Hepatocyte (in vitro differentiated cells): ENCODE data around the gene TRPC3. TPM values are rescaled to one million over a fixed set of nuclear protein-coding genes. Genes with fewer than 3 reads are reported as not detected.

ENCODE experiments used
- DNase-seq: peaks from one replicate; pipeline ENCODE4 v3.0.0-alpha.2; 2016; ENCODE audit warnings: low spot score
- H2AFZ ChIP-seq: fragments of 200-600 bp; sonication (generic); 2 replicates; pipeline ENCODE4 v1.6.0; 2016; ENCODE audit warnings: antibody characterized with exemption, mild to moderate bottlenecking
- H3K27ac ChIP-seq: fragments of 200-600 bp; sonication (generic); 2 replicates; pipeline ENCODE4 v1.5.1; 2016; ENCODE audit warnings: mild to moderate bottlenecking
- H3K27me3 ChIP-seq: fragments of 200-600 bp; sonication (generic); 2 replicates; pipeline ENCODE4 v1.6.1; 2016
- H3K36me3 ChIP-seq: fragments of 200-600 bp; sonication (generic); replicated peaks from 2 replicates; pipeline ENCODE4 v1.5.1; 2016; ENCODE audit warnings: low read depth; ENCODE audit not compliant: insufficient read depth
- H3K4me1 ChIP-seq: fragments of 200-600 bp; sonication (generic); 2 replicates; pipeline ENCODE4 v1.5.1; 2016; ENCODE audit warnings: mild to moderate bottlenecking, moderate library complexity; ENCODE audit not compliant: insufficient read depth
- H3K4me2 ChIP-seq: fragments of 200-600 bp; sonication (generic); 2 replicates; pipeline ENCODE4 v1.6.0; 2016
- H3K4me3 ChIP-seq: fragments of 200-600 bp; sonication (generic); 2 replicates; pipeline ENCODE4 v1.5.1; 2016; ENCODE audit warnings: mild to moderate bottlenecking
- H3K79me2 ChIP-seq: fragments of 200-600 bp; sonication (generic); 2 replicates; pipeline ENCODE4 v1.6.0; 2017; ENCODE audit warnings: mild to moderate bottlenecking
- H3K9me2 ChIP-seq: fragments of 200-600 bp; sonication (generic); replicated peaks from 2 replicates; pipeline ENCODE4 v1.6.0; 2017; ENCODE audit warnings: mild to moderate bottlenecking; ENCODE audit not compliant: insufficient read depth
- H3K9me3 ChIP-seq: fragments of 200-600 bp; sonication (generic); 2 replicates; pipeline ENCODE4 v1.5.1; 2016; ENCODE audit warnings: low read depth, mild to moderate bottlenecking
- H4K20me1 ChIP-seq: fragments of 200-600 bp; sonication (generic); 2 replicates; pipeline ENCODE4 v1.6.0; 2016; ENCODE audit warnings: mild to moderate bottlenecking; ENCODE audit not compliant: insufficient read depth, poor library complexity, severe bottlenecking
- CTCF ChIP-seq: fragments of 200-600 bp; sonication (generic); IDR thresholded peaks from 2 replicates; pipeline ENCODE4 v1.5.1; 2016; ENCODE audit warnings: antibody characterized with exemption, mild to moderate bottlenecking; ENCODE audit not compliant: poor library complexity
- EZH2 ChIP-seq: fragments of 200-600 bp; sonication (generic); IDR thresholded peaks from 2 replicates; pipeline ENCODE4 v1.6.1; 2016; ENCODE audit warnings: antibody characterized with exemption, mild to moderate bottlenecking, borderline replicate concordance
- EZH2phosphoT487 ChIP-seq: fragments of 200-600 bp; sonication (generic); IDR thresholded peaks from one replicate; pipeline ENCODE4 v1.6.1; 2018; ENCODE audit warnings: antibody characterized with exemption, mild to moderate bottlenecking, low read depth, moderate library complexity; ENCODE audit not compliant: unreplicated experiment, severe bottlenecking
- WGBS: methylation state at CpG from one replicate; pipeline ENCODE4 v1.1.6; 2016; ENCODE audit warnings: low lambda C conversion rate; ENCODE audit errors: missing lambda C conversion rate; 5-methylcytosine and 5-hydroxymethylcytosine counted together
- polyA plus RNA-seq: library from polyadenylated mRNA; unstranded; fragments of >200 nt; fragmentation: Nextera tagmentation; extraction: Ambion mirVana; gene quantifications from 2 replicates; pipeline ENCODE4 v1.2.1, GENCODE V29; 2016
- total RNA-seq: library from RNA; depleted of rRNA; stranded (reverse); fragments of >200 nt; gene quantifications from 2 replicates; pipeline ENCODE4 v1.2.3, GENCODE V29; 2014

The TRPC3 gene
- total and polyA plus RNA-seq, 2 experiments from 2014 or later = 1.9 to 2.2 TPM

- Histone ChIP-seq H3K4me3 (no peak overlapping the region), H3K4me1 (no peaks in the 10 kb centered on the region), H3K4me2 (no peak overlapping the region), H3K9me2 (no peaks in the 10 kb centered on the region), H2AFZ (no peak overlapping the region), H3K27me3 (peaks cover under 1% of the 10 kb centered on the region), H4K20me1 (no peaks in the 10 kb centered on the region), H3K9me3 (no peaks in the 10 kb centered on the region), H3K27ac (no peak overlapping the region), H3K36me3 (no peaks in the 10 kb centered on the region), H3K79me2 (no peaks in the 10 kb centered on the region)
- TF ChIP-seq EZH2phosphoT487 (no peak), CTCF (no peak), EZH2 (no peak)
- WGBS = 84% methylated on average over 4 of the region's 4 CpGs
- DNase-seq = no peak
These were observed 22.0 kb upstream of the TRPC3 start for GRCh38 chr4:121973816-121974215.

GRCh38 chr4:121968859-121969258 lies 17.0 kb upstream of the TRPC3 start:
- Histone ChIP-seq H2AFZ (no peak overlapping the region), H3K9me3 (no peaks in the 10 kb centered on the region), H3K9me2 (no peaks in the 10 kb centered on the region), H3K79me2 (no peaks in the 10 kb centered on the region), H3K36me3 (no peaks in the 10 kb centered on the region), H3K27me3 (peaks cover 11% of the 10 kb centered on the region), H3K4me1 (no peaks in the 10 kb centered on the region), H3K4me2 (no peak overlapping the region), H4K20me1 (no peaks in the 10 kb centered on the region), H3K27ac (no peak overlapping the region), H3K4me3 (no peak overlapping the region)
- DNase-seq = no peak
- WGBS = 76% methylated on average over 1 of the region's 1 CpG
- TF ChIP-seq EZH2 (no peak), EZH2phosphoT487 (no peak), CTCF (no peak)

DNA sequence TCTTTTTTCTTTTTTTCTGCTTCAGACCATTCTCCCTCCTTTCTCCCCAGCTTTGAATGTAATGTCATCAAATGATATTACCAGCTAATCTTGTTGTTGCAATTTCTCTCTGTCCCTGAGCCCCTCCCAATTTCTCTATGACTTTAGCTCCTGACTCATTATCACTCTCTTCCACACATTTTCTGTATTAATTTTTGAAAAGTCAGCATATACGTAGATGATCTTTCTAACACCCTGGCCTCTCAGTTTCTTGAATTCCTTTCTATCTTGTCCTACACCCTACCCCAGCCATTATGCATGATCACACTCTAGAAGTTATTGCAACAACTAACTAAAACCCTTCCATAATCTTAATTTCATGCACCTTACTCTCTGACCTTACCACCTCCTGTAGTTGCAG lies 13.1 kb upstream of the TRPC3 start:
- Histone ChIP-seq H3K9me3 (no peaks in the 10 kb centered on the region), H3K36me3 (no peaks in the 10 kb centered on the region), H4K20me1 (no peaks in the 10 kb centered on the region), H3K79me2 (no peaks in the 10 kb centered on the region), H2AFZ (no peak overlapping the region), H3K4me1 (no peaks in the 10 kb centered on the region), H3K4me3 (no peak overlapping the region), H3K4me2 (no peak overlapping the region), H3K27me3 (peaks cover 11% of the 10 kb centered on the region), H3K9me2 (no peaks in the 10 kb centered on the region), H3K27ac (no peak overlapping the region)
- no peak for DNase-seq
- WGBS = 93% methylated on average over 1 of the region's 1 CpG
- TF ChIP-seq EZH2phosphoT487 (no peak), CTCF (no peak), EZH2 (no peak)

GRCh38 chr4:121960818-121961217 lies 9.0 kb upstream of the TRPC3 start:
- Histone ChIP-seq H3K4me1 (no peaks in the 10 kb centered on the region), H3K4me2 (no peak overlapping the region), H3K27ac (no peak overlapping the region), H2AFZ (no peak overlapping the region), H3K27me3 (no peaks in the 10 kb centered on the region), H3K4me3 (no peak overlapping the region), H4K20me1 (no peaks in the 10 kb centered on the region), H3K36me3 (no peaks in the 10 kb centered on the region), H3K79me2 (no peaks in the 10 kb centered on the region), H3K9me2 (no peaks in the 10 kb centered on the region), H3K9me3 (no peaks in the 10 kb centered on the region)
- WGBS = 57% methylated on average over 1 of the region's 1 CpG
- TF ChIP-seq EZH2 (no peak), EZH2phosphoT487 (no peak), CTCF (no peak)
- DNase-seq = no peak
